DLD1 (cell line): ENCODE data around the gene UBXN2A.
"Not testable (repeated sequence)": the region's sequence is repeated elsewhere in the genome, so short reads cannot be mapped to it uniquely, and the experiment has no call there.

Experiments
- in situ Hi-C: cut with HindIII; loops from 2 replicates; pipeline ENCODE4 v1.10.0; 2017; ENCODE audit warnings: low sequenced_read_pairs

The UBXN2A gene

GRCh38 chr2:23940718-23941620 is 706 bp downstream of the UBXN2A start:
- in situ Hi-C loops, result no loop called here

GRCh38 chr2:23941644-23942043 is 1.4 kb downstream of the UBXN2A start:
- in situ Hi-C loops, result no loop called here

GRCh38 chr2:23943666-23944065 is 3.4 kb downstream of the UBXN2A start:
- in situ Hi-C loops, result no loop called here

GRCh38 chr2:23944527-23944926 is 4.3 kb downstream of the UBXN2A start:
- in situ Hi-C loops, result no loop called here

- in situ Hi-C loops, result no loop called here
These were observed 4.7 kb downstream of the UBXN2A start for GRCh38 chr2:23944976-23945375.

- in situ Hi-C loops, result no loop called here
These were observed 7.1 kb downstream of the UBXN2A start for GRCh38 chr2:23947350-23947749.

- in situ Hi-C loops, result not testable (repeated sequence)
These were observed 12.3 kb downstream of the UBXN2A start for GRCh38 chr2:23952558-23952957.

- in situ Hi-C loops, result no loop called here
These were observed 13.4 kb downstream of the UBXN2A start for GRCh38 chr2:23953625-23954024.

GRCh38 chr2:23954325-23955014 is 14.2 kb downstream of the UBXN2A start:
- in situ Hi-C loops, result no loop called here

GRCh38 chr2:23967846-23968245 is 27.6 kb downstream of the UBXN2A start:
- in situ Hi-C loops, result no loop called here

GRCh38 chr2:23976883-23977282 is 36.6 kb downstream of the UBXN2A start:
- in situ Hi-C loops, result no loop called here

- in situ Hi-C loops, result no loop called here
These were observed 48.1 kb downstream of the UBXN2A start for GRCh38 chr2:23988371-23988770.

GRCh38 chr2:23992931-23993330 is 52.7 kb downstream of the UBXN2A start:
- in situ Hi-C loops, result no loop called here

GRCh38 chr2:23993736-23994269 is 53.5 kb downstream of the UBXN2A start:
- in situ Hi-C loops, result no loop called here

- in situ Hi-C loops, result no loop called here
These were observed 54.3 kb downstream of the UBXN2A start for GRCh38 chr2:23994567-23994966.

- in situ Hi-C loops, result no loop called here
These were observed 67.4 kb downstream of the UBXN2A start for GRCh38 chr2:24007693-24008092.

- in situ Hi-C loops, result no loop called here
These were observed 68.6 kb downstream of the UBXN2A start for GRCh38 chr2:24008672-24009366.

GRCh38 chr2:24009367-24009679 is 69.1 kb downstream of the UBXN2A start:
- in situ Hi-C loops, result no loop called here

GRCh38 chr2:24009680-24010476 is 69.6 kb downstream of the UBXN2A start, which contains the start of gene MFSD2B:
Gene MFSD2B (plus strand): TSS chr2:24010085. CDS start chr2:24010097, 12 bp downstream.
- in situ Hi-C loops, result no loop called here

GRCh38 chr2:24010477-24011249 is 70.4 kb downstream of the UBXN2A start:
- in situ Hi-C loops, result no loop called here
